SK-N-SH (cell line): ENCODE data around the gene DCTN4. TPM values are rescaled to one million over a fixed set of nuclear protein-coding genes. Genes with fewer than 3 reads are reported as not detected.

Experiments used
- CTCF ChIA-PET: fragments of 300-600, 350-600 bp; formaldehyde crosslinking; extraction: SDS; loops from one replicate; lab custom pipeline; 2021; lab: Yijun Ruan, JAX
- POLR2A ChIA-PET: fragments of 350-600 bp; sonication (Branson Sonifier 250); formaldehyde crosslinking; extraction: SDS; loops from one replicate; lab custom pipeline; 2020; ENCODE audit warnings: antibody characterized with exemption, inconsistent platforms; lab: Yijun Ruan, JAX
- DNase-seq: peaks from one replicate; pipeline ENCODE4 v3.0.0; 2012
- H2AFZ ChIP-seq: fragments of 200-600 bp; sonication (generic); 2 replicates; pipeline ENCODE4 v1.8.1; 2016; ENCODE audit warnings: antibody characterized with exemption, mild to moderate bottlenecking, low read depth
- H3F3A ChIP-seq: fragments of 200-600 bp; sonication (generic); replicated peaks from 2 replicates; pipeline ENCODE3; 2016; ENCODE audit warnings: antibody characterized with exemption, mild to moderate bottlenecking; ENCODE audit not compliant: insufficient read depth
- H3K27ac ChIP-seq, 2 experiments: fragments of 200-500 bp in 1 of 2; fragments of 200-600 bp in 1 of 2; sonication (Bioruptor generic) in 1 of 2; sonication (generic), shearing (Covaris generic) in 1 of 2; 2 replicates each; pipeline versions ENCODE4 v1.5.1 to v1.6.1; 2014 to 2016; ENCODE audit warnings: low read depth in 2 of 2, inconsistent platforms in 1 of 2, low read length in 1 of 2, mild to moderate bottlenecking in 1 of 2, mixed read lengths in 1 of 2
- H3K27me3 ChIP-seq: fragments of 200-600 bp; sonication (generic), shearing (Covaris generic); 2 replicates; pipeline ENCODE4 v1.6.1; 2016; ENCODE audit warnings: mixed run types; ENCODE audit not compliant: insufficient read depth
- H3K36me3 ChIP-seq, 2 experiments: fragments of 200-500 bp in 1 of 2; fragments of 200-600 bp in 1 of 2; sonication (Bioruptor generic) in 1 of 2; sonication (generic) in 1 of 2; replicated peaks in 1 of 2; 2 replicates each; pipeline versions ENCODE3 to v1.5.1; 2014 to 2016; ENCODE audit warnings: low read length in 1 of 2, mild to moderate bottlenecking in 1 of 2; ENCODE audit not compliant: insufficient read depth in 2 of 2, control insufficient read depth in 1 of 2
- H3K4me1 ChIP-seq, 2 experiments: fragments of 200-500 bp in 1 of 2; fragments of 200-600 bp in 1 of 2; sonication (Bioruptor generic) in 1 of 2; sonication (generic), shearing (Covaris generic) in 1 of 2; 2 replicates each; pipeline versions ENCODE4 v1.5.1 to v1.6.1; 2014 to 2016; ENCODE audit warnings: low read depth in 1 of 2, low read length in 1 of 2, mixed run types in 1 of 2; ENCODE audit not compliant: insufficient read depth in 2 of 2, control insufficient read depth in 1 of 2
- H3K4me2 ChIP-seq: fragments of 200-600 bp; sonication (generic), shearing (Covaris generic); 2 replicates; pipeline ENCODE4 v1.6.1; 2017; ENCODE audit warnings: mixed run types
- H3K4me3 ChIP-seq, 2 experiments: fragments of 200-500 bp in 1 of 2; fragments of 200-600 bp in 1 of 2; sonication (Bioruptor generic) in 1 of 2; sonication (generic), shearing (Covaris generic) in 1 of 2; 2 replicates each; pipeline versions ENCODE4 v1.5.1 to v1.8.1; 2014 to 2016; ENCODE audit warnings: low read depth in 2 of 2, inconsistent platforms in 1 of 2, low read length in 1 of 2, mild to moderate bottlenecking in 1 of 2, mixed read lengths in 1 of 2, moderate library complexity in 1 of 2
- H3K79me2 ChIP-seq: fragments of 200-600 bp; sonication (generic); 2 replicates; pipeline ENCODE4 v1.8.1; 2017; ENCODE audit warnings: mild to moderate bottlenecking; ENCODE audit not compliant: insufficient read depth
- H3K9ac ChIP-seq: fragments of 200-600 bp; sonication (generic); 2 replicates; pipeline ENCODE4 v1.6.1; 2017; ENCODE audit warnings: mixed run types
- H3K9me2 ChIP-seq: fragments of 200-600 bp; sonication (generic); 2 replicates; pipeline ENCODE4 v1.6.1; 2017; ENCODE audit warnings: mixed run types
- H3K9me3 ChIP-seq: fragments of 200-600 bp; sonication (generic); 2 replicates; pipeline ENCODE4 v1.6.1; 2017; ENCODE audit warnings: mixed run types, mild to moderate bottlenecking, moderate library complexity
- H4K20me1 ChIP-seq: fragments of 200-600 bp; sonication (generic); 2 replicates; pipeline ENCODE4 v1.6.1; 2017; ENCODE audit warnings: mild to moderate bottlenecking, mixed run types; ENCODE audit not compliant: insufficient read depth
- CHD2 ChIP-seq: fragments of 150-350 bp; IDR thresholded peaks from 2 replicates; pipeline ENCODE4 v1.6.1; 2018; ENCODE audit warnings: low read length; ENCODE audit not compliant: partially characterized antibody
- ELF1 ChIP-seq: IDR thresholded peaks from 2 replicates; pipeline ENCODE4 v1.4.0; 2012
- EP300 ChIP-seq, 2 experiments: IDR thresholded peaks; 2 replicates each; pipeline versions ENCODE4 v1.4.0 to v1.6.1; 2012; ENCODE audit warnings: borderline replicate concordance in 1 of 2, low read depth in 1 of 2, low read length in 1 of 2
- EZH2phosphoT487 ChIP-seq: fragments of 200-600 bp; sonication (generic); IDR thresholded peaks from 2 replicates; pipeline ENCODE4 v1.6.1; 2017; ENCODE audit warnings: low read depth, mixed run types, mild to moderate bottlenecking, antibody characterized with exemption, moderate library complexity, borderline replicate concordance
- FOXJ3 ChIP-seq: sonication (generic); formaldehyde crosslinking; IDR thresholded peaks from 2 replicates; pipeline ENCODE4 v1.5.1; 2020; ENCODE audit warnings: mild to moderate bottlenecking, missing genetic modification reagents
- JUND ChIP-seq: IDR thresholded peaks from 2 replicates; pipeline ENCODE4 v1.4.0; 2012
- MXI1 ChIP-seq: IDR thresholded peaks from 2 replicates; pipeline ENCODE4 v1.6.1; 2012; ENCODE audit warnings: mild to moderate bottlenecking, low read depth, low read length, improper control_type of control experiment
- POLR2AphosphoS5 ChIP-seq: IDR thresholded peaks from 2 replicates; pipeline ENCODE4 v1.6.1; 2012; ENCODE audit warnings: low read depth, low read length
- RCOR1 ChIP-seq: fragments of 150-350 bp; IDR thresholded peaks from 2 replicates; pipeline ENCODE4 v1.6.1; 2017; ENCODE audit warnings: antibody characterized with exemption, low read length
- TAF1 ChIP-seq: IDR thresholded peaks from 2 replicates; pipeline ENCODE4 v1.6.1; 2012; ENCODE audit warnings: low read depth, mild to moderate bottlenecking, low read length, moderate library complexity, borderline replicate concordance
- TCF12 ChIP-seq: IDR thresholded peaks from 2 replicates; pipeline ENCODE4 v1.4.0; 2012
- YY1 ChIP-seq: IDR thresholded peaks from 2 replicates; pipeline ENCODE4 v1.4.0; 2012; ENCODE audit warnings: low read depth, mild to moderate bottlenecking
- WGBS: methylation state at CpG from one replicate; pipeline ENCODE4 v1.1.6; 2017; ENCODE audit warnings: low lambda C conversion rate; 5-methylcytosine and 5-hydroxymethylcytosine counted together
- polyA plus RNA-seq, 3 experiments: library from polyadenylated mRNA; depleted of rRNA; stranded (reverse); fragments of >200 nt; gene quantifications; 2 replicates each; pipeline ENCODE4 v1.2.3, GENCODE V29; 2012
- TF ChIP-seq, protein P1 (sequence below): IDR thresholded peaks from 2 replicates; pipeline ENCODE4 v1.4.0; 2012; ENCODE audit warnings: low read depth, borderline replicate concordance
- TF ChIP-seq, protein P2 (sequence below): IDR thresholded peaks from 2 replicates; pipeline ENCODE4 v1.4.0; 2012; ENCODE audit warnings: low read depth, borderline replicate concordance
- TF ChIP-seq, protein P3 (sequence below): IDR thresholded peaks from 2 replicates; pipeline ENCODE4 v1.4.0; 2012; ENCODE audit warnings: low read depth
- TF ChIP-seq, protein P4 (sequence below): fragments of 150-350 bp; IDR thresholded peaks from 2 replicates; pipeline ENCODE4 v1.6.1; 2017; ENCODE audit warnings: antibody characterized with exemption, low read length, low read depth, borderline replicate concordance

The DCTN4 gene
- polyA plus RNA-seq, 1 of the 3 experiments (the other 2 are of a cell fraction) = 22.8 TPM

DNA sequence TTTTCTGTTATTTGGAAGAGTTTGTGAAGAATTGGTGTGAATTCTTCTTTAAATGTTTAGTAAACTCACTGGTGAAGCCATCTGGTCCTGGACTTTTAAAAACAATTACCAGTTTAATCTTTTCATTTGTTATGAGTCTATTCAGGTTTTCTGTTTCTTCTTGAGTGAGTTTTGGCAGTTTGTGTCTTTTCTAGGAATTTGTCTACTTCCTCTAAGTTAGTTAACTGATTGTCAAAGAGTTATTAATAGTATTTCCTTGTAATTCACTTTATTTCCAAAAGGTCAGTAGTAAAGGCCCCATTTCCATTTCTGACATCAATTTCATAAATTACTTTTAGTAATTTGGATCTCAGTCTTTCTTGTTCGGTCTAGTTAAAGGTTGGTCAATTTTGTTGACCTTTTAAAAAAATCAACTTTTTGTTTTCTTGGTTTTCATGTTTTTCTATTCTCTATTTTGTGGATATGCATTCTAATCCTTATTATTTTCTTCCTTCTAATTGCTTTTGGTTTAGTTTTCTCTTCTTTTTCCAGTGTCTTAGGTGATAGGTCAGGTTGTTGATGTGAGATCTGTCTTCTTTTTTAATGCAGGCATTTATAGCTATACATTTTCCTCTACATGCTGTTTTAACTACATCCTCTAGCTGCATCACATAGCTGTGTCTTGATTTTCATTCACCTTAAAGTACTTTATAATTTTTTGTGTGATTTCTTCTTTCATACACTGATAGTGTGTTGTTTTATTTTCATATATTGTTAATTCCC lies 12.4 kb upstream of the DCTN4 start:
- no peaks in the 10 kb centered on the region for H3K27me3 ChIP-seq
- H3K36me3 ChIP-seq = no peaks in the 10 kb centered on the region
- no peaks in the 10 kb centered on the region for H3K9me3 ChIP-seq
- no peak overlapping the region for H2AFZ ChIP-seq
- WGBS = 66% methylated on average over 1 of the region's 1 CpG
- DNase-seq = no peak
- peaks cover 3% of the 10 kb centered on the region for H3F3A ChIP-seq
- ChIA-PET CTCF (interaction anchor here (0.7 to 0.8 kb wide), 2 partner anchors 30 to 126 kb away, joined by 3 read pairs; no protein-coding TSS in a partner anchor), POLR2A (no interaction called here)
- H3K9me2 ChIP-seq = no peaks in the 10 kb centered on the region
- H3K4me2 ChIP-seq = no peak overlapping the region
- no peaks in the 10 kb centered on the region for H3K79me2 ChIP-seq
- H3K4me3 ChIP-seq = no peak overlapping the region
- H3K4me1 ChIP-seq = 0 out of 4 replicates have a peak, but pooled peaks cover 0 to 11% of the 10 kb centered on the region in 2 experiments
- no peak overlapping the region for H3K9ac ChIP-seq
- H3K27ac ChIP-seq = no peak overlapping the region
- no peak for TF ChIP-seq MXI1
- TF ChIP-seq, protein P1, sequence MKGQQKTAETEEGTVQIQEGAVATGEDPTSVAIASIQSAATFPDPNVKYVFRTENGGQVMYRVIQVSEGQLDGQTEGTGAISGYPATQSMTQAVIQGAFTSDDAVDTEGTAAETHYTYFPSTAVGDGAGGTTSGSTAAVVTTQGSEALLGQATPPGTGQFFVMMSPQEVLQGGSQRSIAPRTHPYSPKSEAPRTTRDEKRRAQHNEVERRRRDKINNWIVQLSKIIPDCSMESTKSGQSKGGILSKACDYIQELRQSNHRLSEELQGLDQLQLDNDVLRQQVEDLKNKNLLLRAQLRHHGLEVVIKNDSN = no peak
- no peak for TF ChIP-seq EP300 (IDR thresholded peaks at IDR 0.05; ENCODE audit: borderline replicate concordance in 1 of 2, low read depth in 1 of 2, low read length in 1 of 2)
- TF ChIP-seq, protein P2, sequence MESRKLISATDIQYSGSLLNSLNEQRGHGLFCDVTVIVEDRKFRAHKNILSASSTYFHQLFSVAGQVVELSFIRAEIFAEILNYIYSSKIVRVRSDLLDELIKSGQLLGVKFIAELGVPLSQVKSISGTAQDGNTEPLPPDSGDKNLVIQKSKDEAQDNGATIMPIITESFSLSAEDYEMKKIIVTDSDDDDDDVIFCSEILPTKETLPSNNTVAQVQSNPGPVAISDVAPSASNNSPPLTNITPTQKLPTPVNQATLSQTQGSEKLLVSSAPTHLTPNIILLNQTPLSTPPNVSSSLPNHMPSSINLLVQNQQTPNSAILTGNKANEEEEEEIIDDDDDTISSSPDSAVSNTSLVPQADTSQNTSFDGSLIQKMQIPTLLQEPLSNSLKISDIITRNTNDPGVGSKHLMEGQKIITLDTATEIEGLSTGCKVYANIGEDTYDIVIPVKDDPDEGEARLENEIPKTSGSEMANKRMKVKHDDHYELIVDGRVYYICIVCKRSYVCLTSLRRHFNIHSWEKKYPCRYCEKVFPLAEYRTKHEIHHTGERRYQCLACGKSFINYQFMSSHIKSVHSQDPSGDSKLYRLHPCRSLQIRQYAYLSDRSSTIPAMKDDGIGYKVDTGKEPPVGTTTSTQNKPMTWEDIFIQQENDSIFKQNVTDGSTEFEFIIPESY = no peak
- TF ChIP-seq POLR2AphosphoS5 = no peak
- no peak for TF ChIP-seq CHD2
- no peak for TF ChIP-seq RCOR1
- no peak for TF ChIP-seq TCF12
- no peak for TF ChIP-seq ELF1
- TF ChIP-seq, protein P3, sequence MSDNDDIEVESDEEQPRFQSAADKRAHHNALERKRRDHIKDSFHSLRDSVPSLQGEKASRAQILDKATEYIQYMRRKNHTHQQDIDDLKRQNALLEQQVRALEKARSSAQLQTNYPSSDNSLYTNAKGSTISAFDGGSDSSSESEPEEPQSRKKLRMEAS = no peak
- TF ChIP-seq TAF1 = no peak
- TF ChIP-seq, protein P4, sequence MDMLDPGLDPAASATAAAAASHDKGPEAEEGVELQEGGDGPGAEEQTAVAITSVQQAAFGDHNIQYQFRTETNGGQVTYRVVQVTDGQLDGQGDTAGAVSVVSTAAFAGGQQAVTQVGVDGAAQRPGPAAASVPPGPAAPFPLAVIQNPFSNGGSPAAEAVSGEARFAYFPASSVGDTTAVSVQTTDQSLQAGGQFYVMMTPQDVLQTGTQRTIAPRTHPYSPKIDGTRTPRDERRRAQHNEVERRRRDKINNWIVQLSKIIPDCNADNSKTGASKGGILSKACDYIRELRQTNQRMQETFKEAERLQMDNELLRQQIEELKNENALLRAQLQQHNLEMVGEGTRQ = no peak
- no peak for TF ChIP-seq JUND
- TF ChIP-seq FOXJ3 (CRISPR knock-in tag) = no peak
- no peak for TF ChIP-seq YY1
- TF ChIP-seq EZH2phosphoT487 = no peak
- H4K20me1 ChIP-seq = no peaks in the 10 kb centered on the region
